GM21447 (cell line): ENCODE measurements around the gene LSM5.

Experiments
- ATAC-seq: cut with Tn5 transposase; IDR thresholded peaks from one replicate; pipeline ENCODE4 v1.9.1; 2021; ENCODE audit not compliant: unreplicated experiment

Gene LSM5

GRCh38 chr7:32490127-32490796 lies at the start of gene LSM5:
LSM5 (minus strand) TSS chr7:32490380; CDS start chr7:32490365, 15 bp downstream.
- peak; percentile 84 for ATAC-seq

GRCh38 chr7:32539366-32539765 lies 49.2 kb upstream of the LSM5 start:
- no peak for ATAC-seq

- ATAC-seq = no peak
These were observed 47.6 kb upstream of the LSM5 start for GRCh38 chr7:32537760-32538159.

GRCh38 chr7:32536585-32536984 lies 46.4 kb upstream of the LSM5 start:
- no peak for ATAC-seq

GRCh38 chr7:32536016-32536415 lies 45.8 kb upstream of the LSM5 start:
- ATAC-seq = no peak

- ATAC-seq = no peak
These were observed 45.1 kb upstream of the LSM5 start for GRCh38 chr7:32535162-32535702.

GRCh38 chr7:32533276-32534029 lies 43.3 kb upstream of the LSM5 start:
- no peak for ATAC-seq

- no peak for ATAC-seq
These were observed 42.5 kb upstream of the LSM5 start for GRCh38 chr7:32532716-32533115.

- no peak for ATAC-seq
These were observed 41.9 kb upstream of the LSM5 start for GRCh38 chr7:32532086-32532485.

- no peak for ATAC-seq
These were observed 41.2 kb upstream of the LSM5 start for GRCh38 chr7:32531402-32531801.

- no peak for ATAC-seq
These were observed 35.7 kb upstream of the LSM5 start for GRCh38 chr7:32525839-32526238.

GRCh38 chr7:32524631-32525030 lies 34.5 kb upstream of the LSM5 start:
- ATAC-seq = no peak

GRCh38 chr7:32522746-32523530 lies 32.8 kb upstream of the LSM5 start:
- ATAC-seq = no peak

- ATAC-seq = no peak
These were observed 29.6 kb upstream of the LSM5 start for GRCh38 chr7:32519763-32520162.

GRCh38 chr7:32518534-32519140 lies 28.5 kb upstream of the LSM5 start:
- ATAC-seq = no peak

GRCh38 chr7:32516551-32517100 lies 26.4 kb upstream of the LSM5 start:
- ATAC-seq = no peak

GRCh38 chr7:32515890-32516550 lies 25.8 kb upstream of the LSM5 start:
- ATAC-seq = peak; percentile 78

GRCh38 chr7:32513210-32513609 lies 23.0 kb upstream of the LSM5 start:
- ATAC-seq = no peak

GRCh38 chr7:32511791-32512190 lies 21.6 kb upstream of the LSM5 start:
- ATAC-seq = no peak

- ATAC-seq = no peak
These were observed 17.2 kb upstream of the LSM5 start for GRCh38 chr7:32507414-32507813.
